ENCODE data around the gene ITGA8. TPM values are rescaled to one million over a fixed set of nuclear protein-coding genes. Genes with fewer than 3 reads are reported as not detected.

Gene ITGA8
- total RNA-seq, 2 donors from 2014 or later, result 2.1 to 3.5 TPM

- Histone ChIP-seq H3K4me3 (no peak overlapping the region), H3K9ac (ENCODE audit: low read depth in 2 of 2, low read length in 2 of 2) (no peak overlapping the region), H3K36me3 (no peaks in the 10 kb centered on the region), H3K9me3 (no peaks in the 10 kb centered on the region), H3K27me3 (no peaks in the 10 kb centered on the region), H3K4me1 (no peaks in the 10 kb centered on the region), H3K27ac (no peak overlapping the region)
- intact Hi-C loops (cut with DNase I), result no loop called here
- no peak for DNase-seq
- TF ChIP-seq CTCF (IDR thresholded peaks at IDR 0.05), result no peak
Measured at GRCh38 chr10:15747632-15748031, 27.9 kb upstream of the ITGA8 start.

GRCh38 chr10:15745751-15746150 lies 26.0 kb upstream of the ITGA8 start:
- Histone ChIP-seq H3K27ac (no peak overlapping the region), H3K4me3 (no peak overlapping the region), H3K9me3 (no peaks in the 10 kb centered on the region), H3K4me1 (no peaks in the 10 kb centered on the region), H3K27me3 (no peaks in the 10 kb centered on the region), H3K36me3 (no peaks in the 10 kb centered on the region), H3K9ac (ENCODE audit: low read depth in 2 of 2, low read length in 2 of 2) (no peak overlapping the region)
- TF ChIP-seq CTCF (IDR thresholded peaks at IDR 0.05), result no peak
- intact Hi-C loops (cut with DNase I), result no loop called here
- no peak for DNase-seq

- Histone ChIP-seq H3K36me3 (no peaks in the 10 kb centered on the region), H3K4me1 (no peaks in the 10 kb centered on the region), H3K4me3 (no peak overlapping the region), H3K9ac (ENCODE audit: low read depth in 2 of 2, low read length in 2 of 2) (no peak overlapping the region), H3K27ac (no peak overlapping the region), H3K27me3 (no peaks in the 10 kb centered on the region), H3K9me3 (no peaks in the 10 kb centered on the region)
- DNase-seq, result peak; percentile 60
- intact Hi-C loops (cut with DNase I), result no loop called here
- peak; percentile 52 for TF ChIP-seq CTCF (IDR thresholded peaks at IDR 0.05)
Measured at GRCh38 chr10:15744217-15744865, 24.6 kb upstream of the ITGA8 start.

- intact Hi-C loops (cut with DNase I), result no loop called here
- Histone ChIP-seq H3K36me3 (no peaks in the 10 kb centered on the region), H3K27me3 (no peaks in the 10 kb centered on the region), H3K4me3 (no peak overlapping the region), H3K9ac (ENCODE audit: low read depth in 2 of 2, low read length in 2 of 2) (no peak overlapping the region), H3K4me1 (no peaks in the 10 kb centered on the region), H3K27ac (no peak overlapping the region), H3K9me3 (no peaks in the 10 kb centered on the region)
- no peak for TF ChIP-seq CTCF (IDR thresholded peaks at IDR 0.05)
- DNase-seq, result no peak
Measured at GRCh38 chr10:15743443-15743842, 23.7 kb upstream of the ITGA8 start.

- no peak overlapping the region for H3K27ac ChIP-seq
- TF ChIP-seq CTCF (IDR thresholded peaks at IDR 0.05), result no peak
- intact Hi-C loops (cut with DNase I), result no loop called here
- H3K4me3 ChIP-seq, result no peak overlapping the region
- H3K27me3 ChIP-seq, result no peaks in the 10 kb centered on the region
- H3K36me3 ChIP-seq, result no peaks in the 10 kb centered on the region
- no peaks in the 10 kb centered on the region for H3K9me3 ChIP-seq
- H3K4me1 ChIP-seq, result no peaks in the 10 kb centered on the region
- DNase-seq, result no peak
- no peak overlapping the region for H3K9ac ChIP-seq (ENCODE audit: low read depth in 2 of 2, low read length in 2 of 2)
Measured at GRCh38 chr10:15742836-15743235, 23.1 kb upstream of the ITGA8 start.
